ENCODE data around the gene OR4A16. TPM values are rescaled to one million over a fixed set of nuclear protein-coding genes. Genes with fewer than 3 reads are reported as not detected.

OR4A16 gene, protein sequence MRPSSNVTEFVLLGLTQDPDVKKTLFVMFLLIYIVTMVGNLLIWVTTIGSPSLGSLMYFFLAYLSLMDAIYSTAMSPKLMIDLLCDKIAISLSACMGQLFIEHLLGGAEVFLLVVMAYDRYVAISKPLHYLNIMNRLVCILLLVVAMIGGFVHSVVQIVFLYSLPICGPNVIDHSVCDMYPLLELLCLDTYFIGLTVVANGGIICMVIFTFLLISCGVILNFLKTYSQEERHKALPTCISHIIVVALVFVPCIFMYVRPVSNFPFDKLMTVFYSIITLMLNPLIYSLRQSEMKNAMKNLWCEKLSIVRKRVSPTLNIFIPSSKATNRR
- total RNA-seq (2022; extraction: Qiagen RNA extraction; ENCODE audit: low read depth) = not detected in 5 replicates

DNA sequence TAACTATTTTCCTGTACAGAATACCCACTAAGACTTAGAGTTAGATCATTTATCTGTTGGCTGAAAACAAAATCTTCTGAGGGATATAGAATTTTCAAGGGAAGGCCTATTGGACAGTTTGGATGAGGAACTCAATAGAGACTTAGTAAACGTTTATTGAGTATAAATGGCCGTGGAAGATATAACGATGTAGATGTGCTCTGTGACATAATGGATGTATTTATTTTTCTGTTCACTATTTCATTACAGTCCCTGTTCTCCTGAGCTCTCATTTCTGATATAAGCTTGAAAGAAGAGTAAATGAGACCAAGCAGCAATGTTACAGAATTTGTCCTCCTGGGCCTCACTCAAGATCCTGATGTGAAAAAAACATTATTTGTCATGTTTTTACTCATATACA lies at the start of gene OR4A16:
Gene OR4A16 (plus strand): TSS at position 301 of the 400 bp plus-strand sequence. CDS start 0 bp downstream, at position 301.

DNA sequence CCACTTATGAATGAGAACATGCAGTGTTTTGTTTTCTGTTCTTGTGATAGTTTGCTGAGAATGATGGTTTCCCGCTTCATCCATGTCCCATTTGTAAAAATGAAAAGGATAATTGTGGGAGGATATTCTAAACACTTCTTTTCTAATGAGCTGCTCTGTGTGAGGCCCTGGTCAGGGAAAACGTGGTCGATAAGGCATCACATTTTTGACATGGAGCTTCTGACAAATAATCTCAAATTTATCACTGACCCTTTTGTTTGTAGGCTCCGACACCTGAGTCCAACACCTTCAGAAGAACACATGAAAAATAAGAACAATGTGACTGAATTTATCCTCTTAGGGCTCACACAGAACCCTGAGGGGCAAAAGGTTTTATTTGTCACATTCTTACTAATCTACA lies 24.7 kb downstream of the OR4A16 start, which contains the start of gene OR4A15:
Gene OR4A15 (plus strand): TSS at position 301 of the 400 bp plus-strand sequence. CDS start 0 bp downstream, at position 301.

Other genes with a start within 250 kb of the OR4A16 start
- not detected in 5 replicates for gene TRIM48, start 81.0 kb upstream of the OR4A16 start, total RNA-seq (2022; extraction: Qiagen RNA extraction; ENCODE audit: low read depth)
- gene OR4A15, start 24.8 kb downstream of the OR4A16 start, total RNA-seq (2022; extraction: Qiagen RNA extraction; ENCODE audit: low read depth) = not detected in 5 replicates
- not detected in 5 replicates for gene OR4C15, start 211.3 kb downstream of the OR4A16 start, total RNA-seq (2022; extraction: Qiagen RNA extraction; ENCODE audit: low read depth)
- gene OR4C16, start 228.9 kb downstream of the OR4A16 start, total RNA-seq (2022; extraction: Qiagen RNA extraction; ENCODE audit: low read depth) = not detected in 5 replicates